B cell (primary cell): ENCODE results near the gene PKIB. TPM values are rescaled to one million over a fixed set of nuclear protein-coding genes. Genes with fewer than 3 reads are reported as not detected.

Source experiments
- ATAC-seq: fragments of 200-7000 bp; cut with Tn5 transposase; one replicate; pipeline ENCODE4 v1.10.0; 2021; ENCODE audit warnings: low read depth, mild to moderate bottlenecking, moderate number of reproducible peaks, moderate library complexity
- CTCF ChIA-PET: fragments of 350-600 bp; sonication (Branson Sonifier 250); formaldehyde crosslinking; loops from one replicate; lab custom pipeline; 2021; ENCODE audit warnings: antibody characterized with exemption, inconsistent platforms; lab: Charles Lee
- POLR2A ChIA-PET: fragments of 350-600 bp; sonication (Branson Sonifier 250); formaldehyde crosslinking; loops from one replicate; lab custom pipeline; 2021; ENCODE audit warnings: antibody characterized with exemption; lab: Charles Lee
- DNase-seq: peaks from one replicate; pipeline ENCODE4 v3.0.0; 2013
- H2AFZ ChIP-seq: 2 replicates; pipeline ENCODE4 v1.6.1; 2012; ENCODE audit warnings: mild to moderate bottlenecking, low read depth, low read length; ENCODE audit not compliant: insufficient read depth, poor library complexity, severe bottlenecking
- H3K27ac ChIP-seq, 2 donors: 1 replicate in 1 of 2; 2 replicates in 1 of 2; pipeline ENCODE4 v1.5.1; 2012 to 2013; ENCODE audit warnings: low read length in 2 of 2, mild to moderate bottlenecking in 2 of 2, moderate library complexity in 1 of 2
- H3K27me3 ChIP-seq, 4 experiments: fragments of 200-600 bp in 1 of 4; sonication (generic) in 1 of 4; replicated peaks in 1 of 4; 1 replicate in 2 of 4; 2 replicates in 2 of 4; pipeline versions ENCODE4 v1.6.1 to v1.7.0; 2013 to 2016; ENCODE audit warnings: low read length in 3 of 4, mild to moderate bottlenecking in 2 of 4, mixed read lengths in 1 of 4, moderate library complexity in 1 of 4; ENCODE audit not compliant: insufficient read depth in 4 of 4, control insufficient read depth in 3 of 4; ENCODE audit errors: control extremely low read depth in 1 of 4
- H3K36me3 ChIP-seq, 2 experiments: replicated peaks in 1 of 2; 1 replicate in 1 of 2; 2 replicates in 1 of 2; pipeline versions ENCODE4 v1.6.1 to v1.7.1; 2013; ENCODE audit warnings: low read length in 1 of 2; ENCODE audit not compliant: insufficient read depth in 2 of 2, control insufficient read depth in 1 of 2; ENCODE audit errors: control extremely low read depth in 1 of 2, extremely low read depth in 1 of 2
- H3K4me1 ChIP-seq, 2 donors: fragments of 200-600 bp in 1 of 2; sonication (generic) in 1 of 2; 1 replicate in 1 of 2; 2 replicates in 1 of 2; pipeline versions ENCODE4 v1.5.1 to v1.6.1; 2013 to 2017; ENCODE audit warnings: low read length in 2 of 2; ENCODE audit not compliant: control insufficient read depth in 2 of 2, insufficient read depth in 2 of 2
- H3K4me2 ChIP-seq: replicated peaks from 2 replicates; pipeline ENCODE3; 2012; ENCODE audit warnings: mild to moderate bottlenecking, low read depth, low read length; ENCODE audit not compliant: poor library complexity, severe bottlenecking
- H3K4me3 ChIP-seq, 5 experiments: fragments of 200-600 bp in 1 of 5; sonication (generic) in 1 of 5; 1 replicate in 3 of 5; 2 replicates in 2 of 5; pipeline versions ENCODE4 v1.5.1 to v1.7.0; 2011 to 2016; ENCODE audit warnings: low read length in 4 of 5, mild to moderate bottlenecking in 4 of 5, low read depth in 2 of 5, control low read depth in 1 of 5, moderate library complexity in 1 of 5; ENCODE audit not compliant: insufficient read depth in 1 of 5; ENCODE audit errors: control extremely low read depth in 1 of 5, extremely low read depth in 1 of 5
- H3K79me2 ChIP-seq: fragments of 200-600 bp; sonication (generic); one replicate; pipeline ENCODE4 v1.6.0; 2016; ENCODE audit warnings: low read length; ENCODE audit not compliant: control insufficient read depth, insufficient read depth
- H3K9ac ChIP-seq: fragments of 200-600 bp; sonication (generic); 2 replicates; pipeline ENCODE4 v1.6.1; 2017; ENCODE audit warnings: mild to moderate bottlenecking, low read length, moderate library complexity
- H3K9me3 ChIP-seq, 3 donors: one replicate each; pipeline versions ENCODE4 v1.6.1 to v1.7.1; 2013; ENCODE audit warnings: low read length in 2 of 3; ENCODE audit not compliant: control insufficient read depth in 2 of 3, insufficient read depth in 1 of 3; ENCODE audit errors: control extremely low read depth in 1 of 3
- H4K20me1 ChIP-seq: 2 replicates; pipeline ENCODE4 v1.6.0; 2012; ENCODE audit warnings: mild to moderate bottlenecking, low read length; ENCODE audit not compliant: insufficient read depth, control insufficient read depth, poor library complexity, severe bottlenecking
- H3K27ac Mint-ChIP-seq: one replicate; pipeline ENCODE4 v1.8.0; 2021; ENCODE audit warnings: mixed read lengths
- H3K27me3 Mint-ChIP-seq: one replicate; pipeline ENCODE4 v1.8.0; 2021; ENCODE audit warnings: mixed read lengths
- H3K4me1 Mint-ChIP-seq: one replicate; pipeline ENCODE4 v1.8.0; 2021; ENCODE audit warnings: mixed read lengths
- H3K4me3 Mint-ChIP-seq: one replicate; pipeline ENCODE4 v1.8.0; 2021; ENCODE audit warnings: mixed read lengths
- H3K9me3 Mint-ChIP-seq: one replicate; pipeline ENCODE4 v1.8.0; 2022; ENCODE audit warnings: mixed read lengths; ENCODE audit not compliant: insufficient read depth
- EZH2 ChIP-seq: IDR thresholded peaks from 2 replicates; pipeline ENCODE4 v1.6.1; 2012; ENCODE audit warnings: borderline replicate concordance, low read depth, mild to moderate bottlenecking, moderate library complexity, low read length; ENCODE audit not compliant: insufficient read depth, poor library complexity, severe bottlenecking
- WGBS: methylation state at CpG from one replicate; pipeline ENCODE4 v1.1.5; 2013; ENCODE audit warnings: missing lambda C conversion rate; ENCODE audit not compliant: insufficient coverage; 5-methylcytosine and 5-hydroxymethylcytosine counted together
- intact Hi-C: fragments of 100-400 bp; cut with micrococcal nuclease; formaldehyde crosslinking; loops from one replicate; pipeline ENCODE4 v1.10.0; 2022
- polyA plus RNA-seq: library from polyadenylated mRNA; depleted of rRNA; stranded (reverse); fragments of >200 nt; gene quantifications from 2 replicates; pipeline ENCODE4 v1.2.3, GENCODE V29; 2012
- total RNA-seq, 2 donors: library from RNA; stranded (reverse); fragments of 120-200 nt in 1 of 2; gene quantifications; 1 replicate in 1 of 2; 2 replicates in 1 of 2; pipeline versions ENCODE4 v1.2.3 to v1.2.4, GENCODE V29; 2013 to 2022
- TF ChIP-seq, protein P1 (sequence below): fragments of 200-600 bp; IDR thresholded peaks from one replicate; pipeline ENCODE4 v1.8.0; 2022; ENCODE audit warnings: antibody characterized with exemption, mild to moderate bottlenecking

The PKIB gene
- total and polyA plus RNA-seq, 2 donors (not counting 1 experiment from before 2014, with no cell fraction given): 0.27 to 1.2 TPM

- Histone ChIP-seq H3K36me3 (no peaks in the 10 kb centered on the region), H3K4me3 (no peak overlapping the region), H3K27ac (no peak overlapping the region), H3K79me2 (no peaks in the 10 kb centered on the region), H3K27me3 (peaks cover 0 to 28% (median 23%) of the 10 kb centered on the region in 4 experiments), H3K4me2 (no peak overlapping the region), H4K20me1 (no peaks in the 10 kb centered on the region), H3K4me1 (peaks cover 14 to 21% of the 10 kb centered on the region in 2 donors), H3K9ac (no peak overlapping the region), H3K9me3 (peaks cover 0 to 5% (median 0%) of the 10 kb centered on the region in 3 donors), H2AFZ (no peak overlapping the region)
- intact Hi-C loops: no loop called here
- H3K4me1 Mint-ChIP-seq: peaks cover 18% of the 10 kb centered on the region
- H3K4me3 Mint-ChIP-seq: no peak overlapping the region
- H3K9me3 Mint-ChIP-seq: no peaks in the 10 kb centered on the region
- no peak for DNase-seq
- ChIA-PET POLR2A (no interaction called here), CTCF (no interaction called here)
- peaks cover 45% of the 10 kb centered on the region for H3K27me3 Mint-ChIP-seq
- no CpG with 5 or more reads among the region's 3 CpGs for WGBS
- TF ChIP-seq, protein P1, sequence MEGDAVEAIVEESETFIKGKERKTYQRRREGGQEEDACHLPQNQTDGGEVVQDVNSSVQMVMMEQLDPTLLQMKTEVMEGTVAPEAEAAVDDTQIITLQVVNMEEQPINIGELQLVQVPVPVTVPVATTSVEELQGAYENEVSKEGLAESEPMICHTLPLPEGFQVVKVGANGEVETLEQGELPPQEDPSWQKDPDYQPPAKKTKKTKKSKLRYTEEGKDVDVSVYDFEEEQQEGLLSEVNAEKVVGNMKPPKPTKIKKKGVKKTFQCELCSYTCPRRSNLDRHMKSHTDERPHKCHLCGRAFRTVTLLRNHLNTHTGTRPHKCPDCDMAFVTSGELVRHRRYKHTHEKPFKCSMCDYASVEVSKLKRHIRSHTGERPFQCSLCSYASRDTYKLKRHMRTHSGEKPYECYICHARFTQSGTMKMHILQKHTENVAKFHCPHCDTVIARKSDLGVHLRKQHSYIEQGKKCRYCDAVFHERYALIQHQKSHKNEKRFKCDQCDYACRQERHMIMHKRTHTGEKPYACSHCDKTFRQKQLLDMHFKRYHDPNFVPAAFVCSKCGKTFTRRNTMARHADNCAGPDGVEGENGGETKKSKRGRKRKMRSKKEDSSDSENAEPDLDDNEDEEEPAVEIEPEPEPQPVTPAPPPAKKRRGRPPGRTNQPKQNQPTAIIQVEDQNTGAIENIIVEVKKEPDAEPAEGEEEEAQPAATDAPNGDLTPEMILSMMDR: no peak
- no peak for TF ChIP-seq EZH2
- no peak for ATAC-seq
- H3K27ac Mint-ChIP-seq: no peak overlapping the region
Measured at GRCh38 chr6:122612838-122613237, 2.6 kb downstream of the PKIB start.

GRCh38 chr6:122614303-122614702 lies 4.1 kb downstream of the PKIB start:
- peaks cover 0 to 28% (median 23%) of the 10 kb centered on the region in 4 experiments for H3K27me3 ChIP-seq
- DNase-seq: no peak
- no CpG with 5 or more reads among the region's 1 CpG for WGBS
- no peaks in the 10 kb centered on the region for H4K20me1 ChIP-seq
- no peak overlapping the region for H3K4me3 Mint-ChIP-seq
- no peak for ATAC-seq
- no peak overlapping the region for H3K27ac Mint-ChIP-seq
- no peak overlapping the region for H2AFZ ChIP-seq
- peaks cover 37% of the 10 kb centered on the region for H3K27me3 Mint-ChIP-seq
- intact Hi-C loops: no loop called here
- peaks cover 14 to 21% of the 10 kb centered on the region in 2 donors for H3K4me1 ChIP-seq
- no peak overlapping the region for H3K4me2 ChIP-seq
- H3K36me3 ChIP-seq: no peaks in the 10 kb centered on the region
- POLR2A ChIA-PET: no interaction called here
- CTCF ChIA-PET: interaction anchor here (0.7 kb wide), 1 partner anchor 1658 kb away, joined by 3 read pairs; no protein-coding TSS in a partner anchor
- H3K9ac ChIP-seq: no peak overlapping the region
- H3K79me2 ChIP-seq: no peaks in the 10 kb centered on the region
- TF ChIP-seq, protein P1: no peak
- TF ChIP-seq EZH2: no peak
- H3K4me3 ChIP-seq: no peak overlapping the region
- peaks cover 0 to 5% (median 0%) of the 10 kb centered on the region in 3 donors for H3K9me3 ChIP-seq
- H3K9me3 Mint-ChIP-seq: no peaks in the 10 kb centered on the region
- peaks cover 18% of the 10 kb centered on the region for H3K4me1 Mint-ChIP-seq
- H3K27ac ChIP-seq: no peak overlapping the region
